Peyer's patch (tissue), 4 donors: ENCODE results near the gene FAM240A.

ENCODE experiments used
- CTCF ChIP-seq, 6 experiments: fragments of 450-650 bp in 4 of 6; fragments of 200-600 bp in 2 of 6; sonication (generic) in 1 of 6; IDR thresholded peaks; one replicate each; pipeline ENCODE4 v1.5.1; 2017 to 2019; ENCODE audit warnings: antibody characterized with exemption in 6 of 6, mild to moderate bottlenecking in 3 of 6, moderate library complexity in 1 of 6
- POLR2A ChIP-seq, 2 donors: fragments of 450-650 bp; IDR thresholded peaks; one replicate each; pipeline ENCODE4 v1.5.1; 2017; ENCODE audit warnings: antibody characterized with exemption in 2 of 2, mild to moderate bottlenecking in 2 of 2, moderate library complexity in 2 of 2

GRCh38 chr3:46607603-46608028 is 4.7 kb upstream of the FAM240A start:
- no peak for TF ChIP-seq CTCF (IDR thresholded peaks at IDR 0.05)
- TF ChIP-seq POLR2A (IDR thresholded peaks at IDR 0.05): no peak
